Placental pericyte (primary cell): ENCODE data around the gene PSMG1. TPM values are rescaled to one million over a fixed set of nuclear protein-coding genes. Genes with fewer than 3 reads are reported as not detected.

Experiments
- total RNA-seq: library from RNA; depleted of rRNA; stranded (reverse); fragments of >200 nt; gene quantifications from 2 replicates; pipeline ENCODE4 v1.2.3, GENCODE V29; 2012

The PSMG1 gene
- 34.4 and 47.3 TPM in 2 replicates for total RNA-seq

DNA sequence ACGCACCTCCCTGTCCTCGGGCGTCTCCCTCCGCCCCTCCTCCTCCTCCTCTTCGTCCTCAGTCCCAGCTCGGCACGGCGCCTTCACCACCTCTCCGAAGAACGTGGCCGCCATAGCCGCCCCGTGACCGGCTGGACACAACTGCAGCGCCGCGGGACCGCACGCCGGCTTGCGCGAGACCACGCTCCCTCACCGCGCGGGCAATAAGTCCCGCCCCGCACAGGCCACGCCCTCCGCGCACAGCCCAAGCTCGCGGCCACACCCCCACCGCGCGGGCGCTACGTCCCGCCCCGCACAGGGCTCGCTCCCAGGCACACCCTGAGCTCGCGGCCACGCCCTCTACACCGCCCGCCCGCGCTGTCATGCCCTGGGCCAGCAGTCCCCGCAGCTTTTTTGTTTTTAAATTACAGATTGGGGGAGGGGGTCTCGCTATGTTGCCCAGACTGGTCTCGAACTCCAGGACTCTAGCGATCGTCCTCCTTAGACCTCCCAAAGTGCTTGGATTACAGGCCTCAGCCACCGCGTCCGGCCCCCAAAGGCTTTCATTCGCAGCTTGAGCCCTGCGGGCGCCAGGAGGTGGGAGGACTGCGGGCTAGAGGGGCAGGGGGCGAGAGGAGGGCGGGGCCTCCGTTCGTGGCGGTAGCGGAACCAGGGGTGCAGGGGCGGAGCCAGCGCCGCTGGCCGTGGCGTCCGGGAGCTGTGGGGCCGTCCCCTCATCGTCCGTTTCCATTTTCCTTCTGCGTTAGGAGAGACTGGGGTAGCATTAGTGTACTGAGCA is at the start of gene PSMG1:
PSMG1 (minus strand) TSS at position 180 of the 778 bp plus-strand sequence; CDS start at position 114, 66 bp downstream.

Other genes starting within 250 kb of the PSMG1 start
- gene BRWD1, start 130.2 kb upstream of the PSMG1 start, total RNA-seq = 47.8 and 51.2 TPM in 2 replicates
- gene HMGN1, start 165.6 kb upstream of the PSMG1 start, total RNA-seq = 132 and 153 TPM in 2 replicates